H1 (cell line): ENCODE data around the gene DRC7. TPM values are rescaled to one million over a fixed set of nuclear protein-coding genes. Genes with fewer than 3 reads are reported as not detected.

Source experiments
- CTCF ChIA-PET: fragments of 300-600 bp; sonication (Branson Sonifier 250); formaldehyde crosslinking; loops from one replicate; lab custom pipeline; 2021; ENCODE audit not compliant: partially characterized antibody; lab: Charles Lee
- POLR2A ChIA-PET: fragments of 300-600 bp; sonication (Branson Sonifier 250); formaldehyde crosslinking; loops from one replicate; lab custom pipeline; 2021; ENCODE audit warnings: inconsistent platforms; ENCODE audit not compliant: partially characterized antibody; lab: Charles Lee
- DNase-seq, 2 experiments: peaks; one replicate each; pipeline versions ENCODE4 v3.0.0 to v3.0.0-alpha.2; 2010 to 2022; ENCODE audit warnings: low spot score in 2 of 2, low read depth in 1 of 2, mixed read lengths in 1 of 2
- FAIRE-seq: peaks from 2 replicates; lab custom pipeline; 2011; peaks lifted over from hg19 to GRCh38; lab: Jason Lieb, UNC
- H2AFZ ChIP-seq: 2 replicates; pipeline ENCODE4 v1.8.1; 2012; ENCODE audit warnings: low read length, inconsistent platforms
- H2AK5ac ChIP-seq: 2 replicates; pipeline ENCODE4 v1.6.1; 2013; ENCODE audit warnings: low read depth, low read length
- H2BK120ac ChIP-seq: replicated peaks from 2 replicates; pipeline ENCODE3; 2013; ENCODE audit warnings: low read depth, low read length, inconsistent platforms
- H2BK12ac ChIP-seq: 2 replicates; pipeline ENCODE4 v1.6.1; 2013; ENCODE audit warnings: low read depth, low read length
- H2BK15ac ChIP-seq: 2 replicates; pipeline ENCODE4 v1.6.1; 2013; ENCODE audit warnings: low read length
- H2BK20ac ChIP-seq: 2 replicates; pipeline ENCODE4 v1.6.1; 2013; ENCODE audit warnings: low read length
- H2BK5ac ChIP-seq: 2 replicates; pipeline ENCODE4 v1.6.1; 2013; ENCODE audit warnings: low read depth, low read length
- H3K14ac ChIP-seq: 2 replicates; pipeline ENCODE4 v1.6.1; 2013; ENCODE audit warnings: inconsistent platforms; ENCODE audit not compliant: insufficient read length
- H3K18ac ChIP-seq: 2 replicates; pipeline ENCODE4 v1.6.1; 2013; ENCODE audit warnings: low read length; ENCODE audit errors: extremely low read depth
- H3K23ac ChIP-seq: 2 replicates; pipeline ENCODE4 v1.6.1; 2013; ENCODE audit warnings: inconsistent platforms; ENCODE audit not compliant: insufficient read length
- H3K23me2 ChIP-seq: 2 replicates; pipeline ENCODE4 v1.6.1; 2013; ENCODE audit warnings: low read depth, low read length
- H3K27ac ChIP-seq: 2 replicates; pipeline ENCODE4 v1.6.1; 2011; ENCODE audit warnings: low read depth, low read length, inconsistent platforms
- H3K27me3 ChIP-seq, 4 experiments: replicated peaks in 1 of 4; 1 replicate in 1 of 4; 2 replicates in 3 of 4; pipeline versions ENCODE4 v1.6.1 to v1.8.1; 2011 to 2013; ENCODE audit warnings: low read length in 3 of 4, mild to moderate bottlenecking in 3 of 4, inconsistent platforms in 2 of 4, mixed read lengths in 2 of 4, moderate library complexity in 1 of 4; ENCODE audit not compliant: control insufficient read depth in 3 of 4, insufficient read depth in 3 of 4; ENCODE audit errors: extremely low read depth in 1 of 4
- H3K36me3 ChIP-seq, 4 experiments: 2 replicates each; pipeline versions ENCODE4 v1.6.1 to v1.8.1; 2011 to 2013; ENCODE audit warnings: mild to moderate bottlenecking in 4 of 4, low read length in 3 of 4, moderate library complexity in 2 of 4, control low read depth in 1 of 4, inconsistent platforms in 1 of 4; ENCODE audit not compliant: insufficient read depth in 4 of 4, control insufficient read depth in 2 of 4
- H3K4ac ChIP-seq: replicated peaks from 2 replicates; pipeline ENCODE3; 2013; ENCODE audit warnings: low read length, low read depth, mixed read lengths, inconsistent platforms; ENCODE audit not compliant: insufficient read length
- H3K4me1 ChIP-seq, 4 experiments: replicated peaks in 1 of 4; 1 replicate in 1 of 4; 2 replicates in 3 of 4; pipeline versions ENCODE4 v1.6.1 to v1.8.1; 2011 to 2013; ENCODE audit warnings: low read length in 3 of 4, inconsistent platforms in 2 of 4, mixed read lengths in 1 of 4; ENCODE audit not compliant: insufficient read depth in 4 of 4, control insufficient read depth in 3 of 4
- H3K4me2 ChIP-seq, 2 experiments: 2 replicates each; pipeline versions ENCODE4 v1.6.1 to v1.8.1; 2011 to 2013; ENCODE audit warnings: low read depth in 2 of 2, low read length in 2 of 2, control low read depth in 1 of 2, inconsistent platforms in 1 of 2, mild to moderate bottlenecking in 1 of 2; ENCODE audit not compliant: insufficient read depth in 1 of 2
- H3K4me3 ChIP-seq, 4 experiments: fragments of 200-600, 300-600 bp in 1 of 4; sonication (generic), shearing (Covaris generic), sonication (Bioruptor Twin) in 1 of 4; 2 replicates each; pipeline versions ENCODE4 v1.5.1 to v1.8.1; 2011 to 2016; ENCODE audit warnings: low read length in 4 of 4, low read depth in 3 of 4, control low read depth in 2 of 4, inconsistent platforms in 2 of 4, mild to moderate bottlenecking in 2 of 4, mixed read lengths in 1 of 4, moderate library complexity in 1 of 4; ENCODE audit not compliant: insufficient read depth in 2 of 4; ENCODE audit errors: extremely low read depth in 1 of 4
- H3K56ac ChIP-seq: replicated peaks from 2 replicates; pipeline ENCODE3; 2013; ENCODE audit warnings: low read depth, mild to moderate bottlenecking, mixed read lengths, low read length, inconsistent platforms; ENCODE audit not compliant: insufficient read length
- H3K79me1 ChIP-seq: 2 replicates; pipeline ENCODE4 v1.6.1; 2013; ENCODE audit warnings: low read depth, low read length, control low read depth
- H3K79me2 ChIP-seq, 2 experiments: 2 replicates each; pipeline versions ENCODE4 v1.6.1 to v1.8.1; 2012 to 2013; ENCODE audit warnings: low read length in 2 of 2, mild to moderate bottlenecking in 2 of 2, inconsistent platforms in 1 of 2; ENCODE audit not compliant: insufficient read depth in 2 of 2, control insufficient read depth in 1 of 2
- H3K9ac ChIP-seq, 4 experiments: replicated peaks in 1 of 4; 1 replicate in 1 of 4; 2 replicates in 3 of 4; pipeline versions ENCODE4 v1.6.1 to v1.8.1; 2011 to 2013; ENCODE audit warnings: low read depth in 3 of 4, low read length in 3 of 4, control low read depth in 2 of 4, mild to moderate bottlenecking in 2 of 4, moderate library complexity in 2 of 4, inconsistent platforms in 1 of 4; ENCODE audit errors: extremely low read depth in 1 of 4
- H3K9me3 ChIP-seq, 2 experiments: 2 replicates each; pipeline versions ENCODE4 v1.6.1 to v1.8.1; 2012 to 2013; ENCODE audit warnings: mild to moderate bottlenecking in 2 of 2, moderate library complexity in 2 of 2, control low read depth in 1 of 2, inconsistent platforms in 1 of 2, low read depth in 1 of 2, low read length in 1 of 2, mixed read lengths in 1 of 2; ENCODE audit not compliant: insufficient read depth in 2 of 2
- H4K20me1 ChIP-seq, 2 experiments: replicated peaks in 1 of 2; 2 replicates each; pipeline versions ENCODE3 to v1.8.1; 2011 to 2013; ENCODE audit warnings: inconsistent platforms in 2 of 2, low read length in 2 of 2, mild to moderate bottlenecking in 1 of 2; ENCODE audit not compliant: insufficient read depth in 2 of 2, control insufficient read depth in 1 of 2
- H4K5ac ChIP-seq: 2 replicates; pipeline ENCODE4 v1.6.1; 2013; ENCODE audit warnings: low read length, low read depth, mixed read lengths, inconsistent platforms; ENCODE audit not compliant: insufficient read length
- H4K8ac ChIP-seq: 2 replicates; pipeline ENCODE4 v1.8.0; 2013; ENCODE audit warnings: mild to moderate bottlenecking, moderate library complexity, low read length, inconsistent platforms; ENCODE audit not compliant: insufficient read depth; ENCODE audit errors: extremely low read depth
- H4K91ac ChIP-seq: replicated peaks from 2 replicates; pipeline ENCODE3; 2013; ENCODE audit warnings: low read length, mixed read lengths, inconsistent platforms; ENCODE audit not compliant: insufficient read length
- BACH1 ChIP-seq: IDR thresholded peaks from 2 replicates; pipeline ENCODE4 v1.6.1; 2012; ENCODE audit warnings: low read length, improper control_type of control experiment
- FOSL1 ChIP-seq: IDR thresholded peaks from 2 replicates; pipeline ENCODE4 v1.6.1; 2011; ENCODE audit warnings: mild to moderate bottlenecking, low read depth, low read length, moderate library complexity; ENCODE audit not compliant: insufficient read depth
- HDAC2 ChIP-seq, 2 experiments: fragments of 300-600 bp in 1 of 2; sonication (generic) in 1 of 2; IDR thresholded peaks; 2 replicates each; pipeline ENCODE4 v1.6.1; 2011 to 2012; ENCODE audit warnings: low read depth in 2 of 2, low read length in 2 of 2, mild to moderate bottlenecking in 2 of 2, moderate library complexity in 2 of 2, borderline replicate concordance in 1 of 2, inconsistent platforms in 1 of 2
- JUN ChIP-seq: IDR thresholded peaks from 2 replicates; pipeline ENCODE4 v1.6.1; 2011; ENCODE audit warnings: low read depth, mild to moderate bottlenecking, improper control_type of control experiment, low read length
- JUND ChIP-seq: IDR thresholded peaks from 2 replicates; pipeline ENCODE4 v1.6.1; 2011; ENCODE audit warnings: mild to moderate bottlenecking, improper control_type of control experiment, low read length
- KDM5A ChIP-seq: fragments of 200-600 bp; IDR thresholded peaks from 2 replicates; pipeline ENCODE4 v1.7.1; 2012; ENCODE audit warnings: mild to moderate bottlenecking, low read length, inconsistent platforms, mixed read lengths
- POU5F1 ChIP-seq: IDR thresholded peaks from 2 replicates; pipeline ENCODE4 v1.6.1; 2011; ENCODE audit warnings: low read depth, mild to moderate bottlenecking, low read length, moderate library complexity
- RNF2 ChIP-seq: fragments of 200-900, 300-1000 bp; sonication (generic); IDR thresholded peaks from 2 replicates; pipeline ENCODE4 v1.7.1; 2016; ENCODE audit warnings: borderline replicate concordance, low read depth, mild to moderate bottlenecking, antibody characterized with exemption, low read length; ENCODE audit not compliant: poor library complexity, severe bottlenecking; ENCODE audit errors: missing control alignments
- WGBS, 2 experiments: shearing (Covaris generic) in 1 of 2; methylation state at CpG; one replicate each; pipeline versions ENCODE4 v1.1.6 to v1.1.7; 2013 to 2015; ENCODE audit warnings: low lambda C conversion rate in 2 of 2, mixed read lengths in 2 of 2, inconsistent platforms in 1 of 2, low coverage in 1 of 2, missing lambda C conversion rate in 1 of 2; ENCODE audit not compliant: insufficient replicate concordance in 2 of 2, insufficient coverage in 1 of 2, insufficient read length in 1 of 2; ENCODE audit errors: extremely low coverage in 1 of 2, missing lambda C conversion rate in 1 of 2; 5-methylcytosine and 5-hydroxymethylcytosine counted together
- polyA plus RNA-seq, 7 experiments: library from polyadenylated mRNA; depleted of rRNA in 3 of 7; stranded (reverse) in 5 of 7; unstranded in 2 of 7; fragments of >200 nt in 5 of 7; fragments of 200-250 nt in 2 of 7; gene quantifications; 1 replicate in 5 of 7; 2 replicates in 1 of 7; 4 replicates in 1 of 7; pipeline versions ENCODE4 v1.2.1 to v1.2.3, GENCODE V29; 2011 to 2013; ENCODE audit warnings: missing spikeins in 2 of 7, mixed read lengths in 2 of 7
- total RNA-seq: library from RNA; stranded (reverse); fragmentation: NEBNext Ultra II Directional; extraction: Animal tissue kit (Norgen Biotek cat#: 25700); gene quantifications from 2 replicates; pipeline ENCODE4 v1.2.1, GENCODE V29; 2021

Gene DRC7
- total and polyA plus RNA-seq, 2 of the 8 experiments (the other 6 are each of a cell fraction or from before 2014, with no cell fraction given): 0.14 TPM; not detected in 1

DNA sequence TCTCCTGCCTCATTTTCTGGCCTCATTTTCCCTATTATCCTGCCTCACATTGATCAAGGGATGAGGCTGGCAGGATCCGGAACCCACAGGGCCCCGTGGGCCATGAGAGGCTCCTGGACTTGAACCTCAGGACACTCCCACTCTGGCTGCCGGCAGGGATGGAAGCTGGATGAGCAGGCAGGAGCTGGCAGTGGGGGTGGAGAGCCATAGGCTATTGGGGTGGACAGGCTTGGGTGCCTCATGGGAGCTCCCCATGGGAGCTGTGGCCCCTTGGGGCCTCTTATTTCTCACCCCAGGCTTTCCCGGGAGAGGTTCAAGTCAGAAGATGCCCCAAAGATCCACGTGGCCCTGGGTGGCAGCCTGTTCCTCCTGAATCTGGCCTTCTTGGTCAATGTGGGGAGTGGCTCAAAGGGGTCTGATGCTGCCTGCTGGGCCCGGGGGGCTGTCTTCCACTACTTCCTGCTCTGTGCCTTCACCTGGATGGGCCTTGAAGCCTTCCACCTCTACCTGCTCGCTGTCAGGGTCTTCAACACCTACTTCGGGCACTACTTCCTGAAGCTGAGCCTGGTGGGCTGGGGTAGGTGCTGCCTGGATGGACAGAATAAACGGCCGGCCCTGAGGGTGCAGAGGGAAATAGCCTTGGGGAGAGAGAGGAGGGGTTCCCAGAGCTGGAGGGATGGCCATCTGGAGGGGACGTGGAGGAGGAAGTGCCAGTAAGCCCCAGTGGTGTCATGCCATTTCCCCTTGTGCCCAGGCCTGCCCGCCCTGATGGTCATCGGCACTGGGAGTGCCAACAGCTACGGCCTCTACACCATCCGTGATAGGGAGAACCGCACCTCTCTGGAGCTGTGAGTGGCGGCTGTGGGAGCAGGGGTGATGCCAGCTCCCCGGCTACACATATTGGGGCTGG, 10.7 kb upstream of the DRC7 start:
- Histone ChIP-seq H2BK120ac (no peak overlapping the region), H2BK5ac (no peak overlapping the region), H2BK12ac (no peak overlapping the region), H3K23ac (no peak overlapping the region), H3K9me3 (no peaks in the 10 kb centered on the region), H3K27ac (no peak overlapping the region), H3K79me1 (no peaks in the 10 kb centered on the region), H4K5ac (no peak overlapping the region), H3K18ac (no peak overlapping the region), H2BK15ac (no peak overlapping the region), H3K27me3 (no peaks in the 10 kb centered on the region), H4K20me1 (no peaks in the 10 kb centered on the region), H2AFZ (no peak overlapping the region), H4K8ac (no peak overlapping the region; the same call in 1 of the 2 replicates), H2AK5ac (no peak overlapping the region), H3K23me2 (no peaks in the 10 kb centered on the region), H3K56ac (no peak overlapping the region), H3K36me3 (no peaks in the 10 kb centered on the region), H3K9ac (no peak overlapping the region), H3K79me2 (no peaks in the 10 kb centered on the region), H2BK20ac (no peak overlapping the region), H3K4me2 (no peak overlapping the region), H3K4me3 (no peak overlapping the region), H3K4me1 (peaks cover 0 to 10% (median 5%) of the 10 kb centered on the region in 4 experiments; a peak in 4 of 7 replicates), H3K4ac (no peak overlapping the region), H3K14ac (no peak overlapping the region), H4K91ac (no peak overlapping the region)
- FAIRE-seq: no peak
- CTCF ChIA-PET: interaction anchor here (0.7 to 1.4 kb wide), 6 partner anchors 13 to 74 kb away, joined by 3 to 6 read pairs (median 4); partner anchors contain the start of gene ADGRG3
- TF ChIP-seq JUN (no peak), JUND (no peak), POU5F1 (no peak), FOSL1 (no peak), HDAC2 (IDR thresholded peaks at IDR 0.05; ENCODE audit: borderline replicate concordance in 1 of 2, low read depth in 2 of 2, low read length in 2 of 2) (no peak), RNF2 (no peak), BACH1 (no peak), KDM5A (no peak)
- 82% methylated on average over 16 of the region's 18 CpGs; no CpG with 5 or more reads in 1 of the 2 experiments for WGBS, 2 experiments
- DNase-seq: no peak
- POLR2A ChIA-PET: interaction anchor here (1.2 to 3.3 kb wide), 2 partner anchors 9 to 114 kb away, joined by 3 to 19 read pairs; no protein-coding TSS in a partner anchor
